ENCODE data around the gene PARP3. TPM values are rescaled to one million over a fixed set of nuclear protein-coding genes. Genes with fewer than 3 reads are reported as not detected.

The PARP3 gene
- total and polyA plus RNA-seq, 9 of the 15 experiments (the other 6 are each of a cell fraction or from before 2014, with no cell fraction given), result 0.46 to 6.6 (median 4.5) TPM

GRCh38 chr3:51974963-51975851 is 33.0 kb downstream of the PARP3 start, which contains the start of gene ABHD14A (continued):
- TF ChIP-seq, protein P1, sequence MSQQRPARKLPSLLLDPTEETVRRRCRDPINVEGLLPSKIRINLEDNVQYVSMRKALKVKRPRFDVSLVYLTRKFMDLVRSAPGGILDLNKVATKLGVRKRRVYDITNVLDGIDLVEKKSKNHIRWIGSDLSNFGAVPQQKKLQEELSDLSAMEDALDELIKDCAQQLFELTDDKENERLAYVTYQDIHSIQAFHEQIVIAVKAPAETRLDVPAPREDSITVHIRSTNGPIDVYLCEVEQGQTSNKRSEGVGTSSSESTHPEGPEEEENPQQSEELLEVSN (IDR thresholded peaks at IDR 0.05; ENCODE audit: borderline replicate concordance in 1 of 2, extremely low read depth in 1 of 2, insufficient read depth in 1 of 2, insufficient read length in 1 of 2, low read depth in 1 of 2, low read length in 1 of 2, poor library complexity in 1 of 2, severe bottlenecking in 1 of 2), result peak in 1 of 2 experiments; percentile 45
- no peak for TF ChIP-seq ZKSCAN8 (CRISPR knock-in tag; IDR thresholded peaks at IDR 0.05)
- peak; percentile 39 for TF ChIP-seq RBBP5 (IDR thresholded peaks at IDR 0.05; ENCODE audit: borderline replicate concordance, insufficient read depth, low read length, poor library complexity, severe bottlenecking)
- no peak for TF ChIP-seq JUN (IDR thresholded peaks at IDR 0.05; ENCODE audit: borderline replicate concordance, low read depth, low read length)
- no peak for TF ChIP-seq JUN (CRISPR knock-in tag; IDR thresholded peaks at IDR 0.05; ENCODE audit: borderline replicate concordance)
- peak; percentile 79; the same call in 1 of the 2 replicates for TF ChIP-seq ZKSCAN1 (IDR thresholded peaks at IDR 0.05; ENCODE audit: low read depth, low read length)
- no peak for TF ChIP-seq ZFP1 (CRISPR knock-in tag; IDR thresholded peaks at IDR 0.05)
- TF ChIP-seq ZNF639 (CRISPR knock-in tag; conservative IDR thresholded peaks at IDR 0.05 in 1 of 2, IDR thresholded peaks at IDR 0.05 in 1 of 2), result peak in 1 of 2 experiments; percentile 92; a peak in 2 of 4 replicates
- TF ChIP-seq FOXJ3 (CRISPR knock-in tag; IDR thresholded peaks at IDR 0.05), result no peak
- peak; percentile 34; the same call in 1 of the 2 replicates for TF ChIP-seq ZBTB7A (IDR thresholded peaks at IDR 0.05; ENCODE audit: borderline replicate concordance, control insufficient read depth, low read depth, low read length)
- TF ChIP-seq KDM1A (IDR thresholded peaks at IDR 0.05), result peak in 1 of 2 experiments; percentile 82; a peak in 2 of 4 replicates
- peak; percentile 70 for TF ChIP-seq HMGN3 (IDR thresholded peaks at IDR 0.05; ENCODE audit: borderline replicate concordance, extremely low read depth, insufficient read length, low read depth, low read length)
- no peak for TF ChIP-seq SAFB2 (IDR thresholded peaks at IDR 0.05; ENCODE audit: borderline replicate concordance, low read depth, low read length, severe bottlenecking)
- TF ChIP-seq WHSC1 (IDR thresholded peaks at IDR 0.05; ENCODE audit: low read length), result no peak
- TF ChIP-seq KDM5B (IDR thresholded peaks at IDR 0.05; ENCODE audit: insufficient replicate concordance, low read depth, low read length), result peak; percentile 49
- TF ChIP-seq, protein P2, sequence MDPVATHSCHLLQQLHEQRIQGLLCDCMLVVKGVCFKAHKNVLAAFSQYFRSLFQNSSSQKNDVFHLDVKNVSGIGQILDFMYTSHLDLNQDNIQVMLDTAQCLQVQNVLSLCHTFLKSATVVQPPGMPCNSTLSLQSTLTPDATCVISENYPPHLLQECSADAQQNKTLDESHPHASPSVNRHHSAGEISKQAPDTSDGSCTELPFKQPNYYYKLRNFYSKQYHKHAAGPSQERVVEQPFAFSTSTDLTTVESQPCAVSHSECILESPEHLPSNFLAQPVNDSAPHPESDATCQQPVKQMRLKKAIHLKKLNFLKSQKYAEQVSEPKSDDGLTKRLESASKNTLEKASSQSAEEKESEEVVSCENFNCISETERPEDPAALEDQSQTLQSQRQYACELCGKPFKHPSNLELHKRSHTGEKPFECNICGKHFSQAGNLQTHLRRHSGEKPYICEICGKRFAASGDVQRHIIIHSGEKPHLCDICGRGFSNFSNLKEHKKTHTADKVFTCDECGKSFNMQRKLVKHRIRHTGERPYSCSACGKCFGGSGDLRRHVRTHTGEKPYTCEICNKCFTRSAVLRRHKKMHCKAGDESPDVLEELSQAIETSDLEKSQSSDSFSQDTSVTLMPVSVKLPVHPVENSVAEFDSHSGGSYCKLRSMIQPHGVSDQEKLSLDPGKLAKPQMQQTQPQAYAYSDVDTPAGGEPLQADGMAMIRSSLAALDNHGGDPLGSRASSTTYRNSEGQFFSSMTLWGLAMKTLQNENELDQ (CRISPR knock-in tag; IDR thresholded peaks at IDR 0.05; ENCODE audit: borderline replicate concordance), result no peak
- peak; percentile 21; the same call in 1 of the 2 replicates for TF ChIP-seq ZBTB9 (CRISPR knock-in tag; IDR thresholded peaks at IDR 0.05)
